Transverse colon (tissue), 3 donors: Measurements from ENCODE around the gene SGTB.

Experiments used
- CTCF ChIP-seq, 5 experiments: fragments of 200-600 bp in 3 of 5; fragments of 450-650 bp in 2 of 5; sonication (generic) in 3 of 5; IDR thresholded peaks; 1 replicate in 2 of 5; 2 replicates in 3 of 5; pipeline ENCODE4 v1.5.1; 2016 to 2017; ENCODE audit warnings: antibody characterized with exemption in 5 of 5, inconsistent platforms in 3 of 5, mild to moderate bottlenecking in 2 of 5, moderate library complexity in 1 of 5
- EP300 ChIP-seq: sonication (generic); formaldehyde crosslinking; IDR thresholded peaks from one replicate; pipeline ENCODE4 v1.6.1; 2017; ENCODE audit warnings: antibody characterized with exemption, low read depth
- POLR2A ChIP-seq: fragments of 450-650 bp; IDR thresholded peaks from one replicate; pipeline ENCODE4 v1.6.1; 2016; ENCODE audit warnings: antibody characterized with exemption, mild to moderate bottlenecking, moderate library complexity

DNA sequence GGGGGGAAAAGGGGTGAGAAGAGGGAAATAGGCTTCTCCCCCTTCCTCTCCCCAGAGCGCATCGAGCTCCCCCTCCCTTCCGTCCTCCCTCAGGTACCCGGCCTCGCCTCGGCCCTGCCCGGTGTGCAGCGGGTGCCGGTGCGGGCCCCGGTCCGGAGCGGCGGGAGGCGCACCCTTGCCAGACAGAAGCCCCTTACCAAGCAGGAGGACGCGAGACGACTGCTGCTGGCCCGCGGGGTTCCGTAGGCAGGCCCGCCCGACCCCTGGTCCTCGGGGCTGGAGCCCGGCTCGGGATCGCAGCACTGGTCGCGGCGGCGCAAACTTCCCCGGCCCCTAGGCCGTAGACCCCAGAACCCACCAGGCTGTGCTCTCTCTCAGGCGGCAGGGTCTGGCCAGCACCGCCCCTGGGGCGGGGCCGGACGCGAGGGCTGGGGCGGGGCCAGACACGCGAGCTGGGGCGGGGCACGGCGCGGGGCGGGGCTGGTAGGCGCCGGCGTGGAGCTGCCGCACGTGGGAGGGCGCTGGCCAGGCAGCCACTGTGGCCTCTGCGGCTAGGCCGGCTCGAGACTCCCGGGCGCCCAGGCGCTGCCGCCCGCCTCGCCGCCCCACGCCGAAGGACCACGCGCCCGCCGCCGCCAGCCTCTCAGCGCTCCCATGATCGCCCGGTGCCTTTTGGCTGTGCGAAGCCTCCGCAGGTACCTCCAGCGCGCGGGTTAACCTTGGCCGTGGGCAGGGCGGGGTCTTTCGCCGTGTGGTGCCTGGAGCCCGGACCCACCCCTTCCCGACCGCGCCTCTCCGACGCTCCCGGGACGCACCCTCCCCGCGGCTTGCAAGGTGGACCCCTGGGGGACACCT is at the start of gene SGTB, which contains the start of gene NLN:
- TF ChIP-seq CTCF (IDR thresholded peaks at IDR 0.05) (no peak), POLR2A (peak; percentile 18), EP300 (no peak)
